Lung (tissue), 12 donors: ENCODE measurements around the gene DPYSL5. TPM values are rescaled to one million over a fixed set of nuclear protein-coding genes. Genes with fewer than 3 reads are reported as not detected.

Experiments used
- ATAC-seq: fragments of 200-7000 bp; cut with Tn5 transposase; one replicate; pipeline ENCODE4 v1.9.1; 2020; ENCODE audit warnings: moderate number of reproducible peaks; ENCODE audit not compliant: insufficient read depth, low FRiP score
- DNase-seq, 3 donors: peaks; one replicate each; pipeline ENCODE4 v3.0.0-alpha.2; 2013 to 2017
- H3K27ac ChIP-seq, 2 donors: one replicate each; pipeline ENCODE4 v1.5.1; 2013; ENCODE audit warnings: mild to moderate bottlenecking in 2 of 2, moderate library complexity in 2 of 2, control low read depth in 1 of 2, inconsistent platforms in 1 of 2, low read depth in 1 of 2, low read length in 1 of 2
- H3K27me3 ChIP-seq, 3 donors: one replicate each; pipeline ENCODE4 v1.5.1; 2013; ENCODE audit warnings: low read length in 2 of 3; ENCODE audit not compliant: control insufficient read depth in 3 of 3, insufficient read depth in 3 of 3
- H3K36me3 ChIP-seq, 4 donors: one replicate each; pipeline ENCODE4 v1.5.1; 2013; ENCODE audit warnings: low read length in 4 of 4, mild to moderate bottlenecking in 1 of 4, moderate library complexity in 1 of 4; ENCODE audit not compliant: control insufficient read depth in 4 of 4, insufficient read depth in 4 of 4
- H3K4me1 ChIP-seq, 5 donors: one replicate each; pipeline ENCODE4 v1.5.1; 2013; ENCODE audit warnings: low read length in 5 of 5, mild to moderate bottlenecking in 2 of 5, moderate library complexity in 1 of 5; ENCODE audit not compliant: control insufficient read depth in 5 of 5, insufficient read depth in 5 of 5
- H3K4me3 ChIP-seq: one replicate; pipeline ENCODE4 v1.5.1; 2013; ENCODE audit warnings: mild to moderate bottlenecking, control low read depth, moderate library complexity
- H3K9ac ChIP-seq, 2 donors: one replicate each; pipeline ENCODE4 v1.5.1; 2013; ENCODE audit warnings: low read length in 2 of 2, control low read depth in 1 of 2; ENCODE audit not compliant: insufficient read depth in 1 of 2
- H3K9me3 ChIP-seq, 4 donors: one replicate each; pipeline ENCODE4 v1.5.1; 2013; ENCODE audit warnings: low read length in 3 of 4, mild to moderate bottlenecking in 1 of 4, moderate library complexity in 1 of 4; ENCODE audit not compliant: control insufficient read depth in 4 of 4, insufficient read depth in 3 of 4
- CTCF ChIP-seq: IDR thresholded peaks from 2 replicates; pipeline ENCODE4 v1.5.1; 2012; ENCODE audit warnings: mild to moderate bottlenecking; ENCODE audit errors: control extremely low read depth, extremely low read depth
- WGBS, 2 donors: extraction: QIAGEN DNeasy Blood & Tissue Kit; methylation state at CpG; one replicate each; pipeline ENCODE4 v1.1.7; 2013; 5-methylcytosine and 5-hydroxymethylcytosine counted together
- polyA plus RNA-seq, 2 donors: library from polyadenylated mRNA; stranded (reverse); fragments of 200-250 nt; gene quantifications; one replicate each; pipeline ENCODE4 v1.2.1, GENCODE V29; 2013
- total RNA-seq, 2 donors: library from RNA; depleted of rRNA in 1 of 2; stranded (reverse); fragments of >200 nt in 1 of 2; gene quantifications; one replicate each; pipeline ENCODE4 v1.2.1, GENCODE V29; 2014 to 2021
- donor health status: control.
- donor health status: control.
- donor health status: Bipolar disorder and iron deficiency.
- donor health status: healthy.
- donor health status: DM: yes; HTN: yes; CAD: no.

Gene DPYSL5
- total and polyA plus RNA-seq, 4 donors, result 0.09 TPM; not detected in 3

- Histone ChIP-seq H3K27me3 (no peaks in the 10 kb centered on the region), H3K9me3 (no peaks in the 10 kb centered on the region), H3K27ac (no peak overlapping the region), H3K9ac (no peak overlapping the region), H3K4me3 (no peak overlapping the region), H3K4me1 (no peaks in the 10 kb centered on the region), H3K36me3 (no peaks in the 10 kb centered on the region)
- no peak for ATAC-seq
- no peak for DNase-seq
- WGBS, 2 donors, result 78 to 82% methylated on average over 11 of the region's 11 CpGs
- no peak for TF ChIP-seq CTCF
Observed at GRCh38 chr2:26932974-26933373, 85.0 kb downstream of the DPYSL5 start.

GRCh38 chr2:26933431-26934334 is 85.8 kb downstream of the DPYSL5 start:
- H3K9me3 ChIP-seq, result no peaks in the 10 kb centered on the region
- no peaks in the 10 kb centered on the region for H3K36me3 ChIP-seq
- ATAC-seq, result no peak
- no peaks in the 10 kb centered on the region for H3K27me3 ChIP-seq
- H3K4me3 ChIP-seq, result no peak overlapping the region
- 84 to 91% methylated on average over 16 of the region's 16 CpGs for WGBS, 2 donors
- no peaks in the 10 kb centered on the region for H3K4me1 ChIP-seq
- TF ChIP-seq CTCF, result no peak
- H3K9ac ChIP-seq, result no peak overlapping the region
- DNase-seq, result no peak
- no peak overlapping the region for H3K27ac ChIP-seq

- DNase-seq (no peak), ATAC-seq (no peak)
- H3K27me3 ChIP-seq, result no peaks in the 10 kb centered on the region
- no peaks in the 10 kb centered on the region for H3K36me3 ChIP-seq
- no peaks in the 10 kb centered on the region for H3K9me3 ChIP-seq
- no peaks in the 10 kb centered on the region for H3K4me1 ChIP-seq
- TF ChIP-seq CTCF, result no peak
- H3K4me3 ChIP-seq, result no peak overlapping the region
- no peak overlapping the region for H3K9ac ChIP-seq
- no peak overlapping the region for H3K27ac ChIP-seq
- 88 to 89% methylated on average over 10 of the region's 10 CpGs for WGBS, 2 donors
Observed at GRCh38 chr2:26934335-26934724, 86.4 kb downstream of the DPYSL5 start.
